LNCaP clone FGC (cell line): ENCODE results near the gene RBP4.

Experiments
- DNase-seq: peaks from one replicate; pipeline ENCODE4 v3.0.0-alpha.2; 2011; ENCODE audit warnings: low read depth
- H3K4me3 ChIP-seq: 2 replicates; pipeline ENCODE4 v1.5.1; 2011; ENCODE audit warnings: mild to moderate bottlenecking, low read depth, low read length, control low read depth
- TF ChIP-seq, protein P1 (sequence below): IDR thresholded peaks from 2 replicates; pipeline ENCODE4 v1.5.1; 2012; ENCODE audit warnings: mild to moderate bottlenecking; ENCODE audit not compliant: control insufficient read depth, insufficient read depth; ENCODE audit errors: extremely low read depth

Gene RBP4

DNA sequence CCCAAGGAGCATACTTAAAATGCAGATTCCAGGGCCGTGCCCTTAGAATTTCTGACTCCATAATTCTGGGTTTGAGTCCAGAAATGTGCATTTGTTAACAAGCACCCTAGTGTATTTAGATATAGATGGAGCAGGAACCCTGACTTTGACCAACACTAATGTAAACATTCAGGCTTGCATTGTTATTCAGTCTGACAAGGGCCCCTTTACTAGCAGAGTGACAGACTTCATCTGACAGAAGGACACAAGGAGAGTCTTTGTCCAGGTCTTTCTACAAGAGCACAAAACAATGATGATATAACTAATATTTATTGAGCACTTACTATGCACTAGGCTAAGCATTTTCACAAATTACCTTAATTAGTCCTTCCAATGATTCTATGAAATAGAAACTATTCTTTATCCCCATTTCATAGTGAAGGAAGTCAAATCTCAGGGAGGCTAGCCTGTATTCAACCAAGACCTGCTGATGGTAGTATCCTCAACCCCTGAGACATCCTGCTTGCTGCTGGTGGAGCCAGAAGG, 3.9 kb downstream of the RBP4 start:
- no peak for DNase-seq
- H3K4me3 ChIP-seq, result no peak overlapping the region
- TF ChIP-seq, protein P1, sequence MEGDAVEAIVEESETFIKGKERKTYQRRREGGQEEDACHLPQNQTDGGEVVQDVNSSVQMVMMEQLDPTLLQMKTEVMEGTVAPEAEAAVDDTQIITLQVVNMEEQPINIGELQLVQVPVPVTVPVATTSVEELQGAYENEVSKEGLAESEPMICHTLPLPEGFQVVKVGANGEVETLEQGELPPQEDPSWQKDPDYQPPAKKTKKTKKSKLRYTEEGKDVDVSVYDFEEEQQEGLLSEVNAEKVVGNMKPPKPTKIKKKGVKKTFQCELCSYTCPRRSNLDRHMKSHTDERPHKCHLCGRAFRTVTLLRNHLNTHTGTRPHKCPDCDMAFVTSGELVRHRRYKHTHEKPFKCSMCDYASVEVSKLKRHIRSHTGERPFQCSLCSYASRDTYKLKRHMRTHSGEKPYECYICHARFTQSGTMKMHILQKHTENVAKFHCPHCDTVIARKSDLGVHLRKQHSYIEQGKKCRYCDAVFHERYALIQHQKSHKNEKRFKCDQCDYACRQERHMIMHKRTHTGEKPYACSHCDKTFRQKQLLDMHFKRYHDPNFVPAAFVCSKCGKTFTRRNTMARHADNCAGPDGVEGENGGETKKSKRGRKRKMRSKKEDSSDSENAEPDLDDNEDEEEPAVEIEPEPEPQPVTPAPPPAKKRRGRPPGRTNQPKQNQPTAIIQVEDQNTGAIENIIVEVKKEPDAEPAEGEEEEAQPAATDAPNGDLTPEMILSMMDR, result no peak

DNA sequence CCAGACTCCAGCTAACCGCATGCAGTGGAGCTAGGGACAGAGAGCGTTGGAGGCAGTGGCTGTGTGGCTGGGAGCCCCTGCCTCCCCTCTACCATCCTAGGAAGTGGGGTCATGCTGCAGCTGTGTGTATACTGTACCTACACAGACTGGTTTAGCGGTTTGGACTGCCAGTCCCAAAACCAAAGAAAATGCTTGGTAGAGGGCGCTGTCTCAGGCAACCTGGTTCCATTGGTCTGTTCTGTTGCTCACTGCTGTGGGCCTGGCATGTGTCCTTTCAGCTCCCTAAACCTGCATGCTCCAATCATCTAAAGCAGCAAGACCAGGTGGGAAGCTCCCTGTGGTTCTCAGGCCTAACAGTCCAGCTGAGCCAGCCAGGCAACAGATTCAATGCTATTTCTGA, 4.5 kb downstream of the RBP4 start:
- H3K4me3 ChIP-seq, result no peak overlapping the region
- DNase-seq, result no peak
- TF ChIP-seq, protein P1, result no peak

DNA sequence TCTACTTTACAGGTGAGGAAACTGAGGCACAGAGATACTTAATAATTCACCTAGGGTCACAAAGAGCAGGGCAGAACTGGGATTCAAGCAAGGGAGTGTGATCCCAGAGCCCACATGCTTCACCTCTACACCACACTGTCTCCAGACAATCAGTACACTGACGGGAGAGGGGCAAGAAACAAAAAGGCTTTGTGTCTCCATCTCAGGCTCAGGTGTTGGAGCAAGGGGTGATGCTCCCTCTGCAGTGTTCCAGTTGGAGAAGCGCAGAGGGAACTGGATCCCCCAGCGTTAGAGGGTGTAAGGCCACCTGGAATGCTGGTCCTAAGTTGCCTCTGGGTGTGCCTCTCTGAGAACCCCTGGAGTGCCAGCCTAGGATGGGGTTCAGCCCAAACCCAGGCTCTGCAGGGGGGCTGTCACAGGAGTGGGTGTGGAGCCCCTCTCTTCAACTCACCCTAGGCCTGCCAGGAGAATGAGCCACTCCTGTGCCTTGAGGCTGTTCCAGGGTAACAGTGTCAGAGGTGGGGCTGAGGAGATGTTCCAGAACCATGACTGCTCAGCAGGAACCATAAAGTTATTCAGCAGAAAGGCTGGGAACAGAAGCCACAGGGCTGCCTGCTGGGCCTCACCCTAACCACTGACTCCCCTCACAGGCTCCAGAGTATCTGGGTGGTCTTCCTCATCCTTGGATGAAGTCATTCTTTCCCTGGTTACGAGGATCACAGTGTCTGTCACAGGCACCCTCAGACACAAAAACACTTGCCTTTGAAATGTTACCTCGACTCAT, 5.5 kb downstream of the RBP4 start:
- no peak overlapping the region for H3K4me3 ChIP-seq
- TF ChIP-seq, protein P1, result no peak
- no peak for DNase-seq

DNA sequence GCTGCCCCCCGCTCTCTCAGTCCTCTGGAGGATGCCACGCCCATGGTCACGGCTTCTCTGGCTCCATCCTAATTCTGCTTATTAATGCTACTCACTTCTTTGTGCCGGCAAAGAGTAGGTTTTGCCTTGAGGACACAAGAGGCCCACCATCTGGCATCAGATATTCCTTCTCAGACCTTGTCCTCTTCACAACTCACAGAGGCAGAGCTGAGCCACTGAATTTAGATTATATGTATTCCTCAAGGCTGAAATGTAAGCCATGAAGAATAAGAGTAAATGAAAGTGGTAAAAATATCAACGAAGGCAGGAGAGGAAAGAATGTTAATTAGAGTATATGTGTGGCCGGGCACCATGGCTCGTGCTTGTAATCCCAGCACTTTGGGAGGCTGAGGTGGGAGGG, 6.5 kb downstream of the RBP4 start:
- H3K4me3 ChIP-seq, result no peak overlapping the region
- no peak for DNase-seq
- TF ChIP-seq, protein P1, result no peak

DNA sequence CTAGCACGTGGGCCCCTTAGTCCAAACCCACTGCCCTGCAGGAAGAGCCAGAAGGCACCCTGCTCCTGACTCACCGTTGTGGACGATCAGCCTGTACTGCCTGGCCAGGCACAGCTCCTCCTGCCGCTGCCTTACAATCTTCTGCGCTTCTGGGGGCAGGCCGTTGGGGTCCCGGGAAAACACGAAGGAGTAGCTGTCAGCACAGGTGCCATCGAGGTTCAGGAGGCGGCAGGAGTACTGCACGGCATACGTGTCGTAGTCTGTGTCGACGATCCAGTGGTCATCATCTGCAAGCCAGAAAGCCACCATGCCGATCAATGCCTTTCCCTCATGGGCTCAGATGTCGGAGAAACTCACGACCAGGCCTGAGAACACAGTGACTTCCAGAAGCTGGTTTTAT, 7.3 kb downstream of the RBP4 start:
- TF ChIP-seq, protein P1, result no peak
- no peak overlapping the region for H3K4me3 ChIP-seq
- no peak for DNase-seq

DNA sequence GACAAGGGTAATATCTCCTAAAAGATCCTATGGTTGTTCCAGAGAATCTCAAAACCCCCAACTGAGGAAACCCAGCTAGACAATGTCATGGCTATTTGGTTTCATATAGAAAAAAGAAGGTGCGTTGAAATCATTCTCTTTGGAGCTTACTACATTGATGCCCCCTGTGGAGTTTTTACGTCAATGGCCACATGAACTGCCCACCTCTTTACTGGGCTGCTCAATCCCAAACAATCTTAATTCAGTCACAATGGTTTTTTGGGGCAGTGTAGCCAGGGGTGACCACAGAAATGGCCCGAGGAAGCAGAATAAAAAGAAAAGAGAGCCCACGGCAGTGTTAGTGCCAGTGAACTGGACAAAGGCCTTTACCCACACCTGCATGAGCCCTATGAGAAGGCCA, 7.8 kb downstream of the RBP4 start:
- TF ChIP-seq, protein P1, result no peak
- DNase-seq, result no peak

DNA sequence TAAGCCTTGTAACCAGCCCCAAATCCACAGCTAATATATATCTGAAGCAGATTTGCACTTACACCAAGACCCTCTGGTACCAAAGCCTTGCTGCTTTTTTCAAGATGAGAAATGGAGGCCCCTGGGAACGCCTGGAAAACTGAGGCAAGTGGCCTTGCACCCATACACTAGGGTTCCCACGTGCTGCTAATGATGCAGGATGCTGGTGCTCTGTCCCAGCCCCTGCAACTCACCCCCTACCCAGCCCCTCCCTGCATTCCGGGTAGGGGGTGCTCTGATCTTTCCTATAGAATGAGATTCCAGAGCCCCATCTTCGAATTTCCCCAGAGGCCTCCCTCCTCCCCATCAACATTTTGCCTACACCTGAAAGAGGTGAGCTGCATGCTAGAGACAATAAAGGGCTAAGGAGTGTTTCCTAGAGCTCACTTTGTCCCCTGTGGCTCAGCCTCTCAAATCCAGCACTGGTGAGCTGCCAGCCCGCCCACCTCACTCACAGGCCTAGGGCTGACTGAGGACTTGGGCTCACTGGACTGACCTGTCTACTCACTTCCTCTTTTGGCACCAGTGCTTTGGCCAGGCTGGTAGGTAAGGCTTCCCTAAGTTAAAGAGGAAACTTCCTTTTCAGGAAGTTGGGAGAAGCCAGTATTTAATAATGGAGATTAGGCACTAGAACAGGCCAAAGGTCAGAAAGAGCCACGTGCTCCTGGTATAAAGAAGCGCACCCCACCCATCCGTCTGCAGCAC, 9.8 kb downstream of the RBP4 start:
- DNase-seq, result peak; percentile 21
- TF ChIP-seq, protein P1, result no peak
- H3K4me3 ChIP-seq, result no peak overlapping the region

More for the DNA sequence above, 7.8 kb downstream of the RBP4 start:
- no peak overlapping the region for H3K4me3 ChIP-seq
